Measurements from ENCODE around the gene INPP1.

GRCh38 chr2:190313880-190314279 is 29.5 kb upstream of the INPP1 start:
- no peak for TF ChIP-seq POLR2AphosphoS5 (IDR thresholded peaks at IDR 0.05; ENCODE audit: low read depth, low read length)
- no peak for TF ChIP-seq POLR2A (IDR thresholded peaks at IDR 0.05; ENCODE audit: low read depth, low read length)
- TF ChIP-seq TAF1 (IDR thresholded peaks at IDR 0.05; ENCODE audit: borderline replicate concordance, low read depth, low read length) = no peak
